Measurements from ENCODE around the gene CHTF8. TPM values are rescaled to one million over a fixed set of nuclear protein-coding genes. Genes with fewer than 3 reads are reported as not detected.
A peak's percentile ranks its signal among the peaks of the same experiment; 100 is the strongest.
"Not testable (repeated sequence)": the region's sequence is repeated elsewhere in the genome, so short reads cannot be mapped to it uniquely, and the experiment has no call there.

CHTF8 gene
- total and polyA plus RNA-seq, 2 experiments from 2014 or later, result 80.0 to 83.6 TPM

DNA sequence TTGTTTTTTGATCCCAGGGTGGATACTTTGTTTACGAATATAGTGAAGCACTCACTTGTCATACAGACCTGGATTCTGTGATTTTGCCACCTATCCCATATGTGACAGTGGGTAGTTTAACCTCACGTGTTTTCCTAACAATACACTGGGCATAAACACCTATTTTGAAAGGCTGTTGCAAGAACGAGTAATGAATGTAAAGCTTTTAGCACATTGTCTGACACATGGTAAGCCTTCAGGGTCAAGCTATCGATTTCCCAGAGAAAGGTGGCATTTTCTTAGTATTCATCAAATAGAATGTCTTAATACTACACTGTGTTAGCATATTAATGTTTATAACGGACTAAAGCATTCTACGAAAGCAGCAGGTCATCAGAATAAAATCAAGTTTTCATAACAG is 1.9 kb downstream of the CHTF8 start:
- Histone ChIP-seq H3K27me3 (no peaks in the 10 kb centered on the region), H3K4me3 (no peak overlapping the region), H3K79me2 (peaks cover 86% of the 10 kb centered on the region), H3K9me2 (replicated peaks; ENCODE audit: insufficient read depth) (no peaks in the 10 kb centered on the region), H3K4me1 (ENCODE audit: insufficient read depth) (peaks cover 9% of the 10 kb centered on the region), H2AFZ (no peak overlapping the region), H3K9me3 (ENCODE audit: low read depth) (no peaks in the 10 kb centered on the region), H4K20me1 (ENCODE audit: insufficient read depth, poor library complexity, severe bottlenecking) (peaks cover 30% of the 10 kb centered on the region), H3K27ac (no peak overlapping the region), H3K4me2 (peak overlapping the region; percentile 79), H3K36me3 (replicated peaks; ENCODE audit: insufficient read depth, low read depth) (no peaks in the 10 kb centered on the region)
- no peak for DNase-seq (ENCODE audit: low spot score)
- no peak for TF ChIP-seq EZH2phosphoT487 (IDR thresholded peaks at IDR 0.05; ENCODE audit: low read depth, severe bottlenecking, unreplicated experiment)
- TF ChIP-seq, protein P1, sequence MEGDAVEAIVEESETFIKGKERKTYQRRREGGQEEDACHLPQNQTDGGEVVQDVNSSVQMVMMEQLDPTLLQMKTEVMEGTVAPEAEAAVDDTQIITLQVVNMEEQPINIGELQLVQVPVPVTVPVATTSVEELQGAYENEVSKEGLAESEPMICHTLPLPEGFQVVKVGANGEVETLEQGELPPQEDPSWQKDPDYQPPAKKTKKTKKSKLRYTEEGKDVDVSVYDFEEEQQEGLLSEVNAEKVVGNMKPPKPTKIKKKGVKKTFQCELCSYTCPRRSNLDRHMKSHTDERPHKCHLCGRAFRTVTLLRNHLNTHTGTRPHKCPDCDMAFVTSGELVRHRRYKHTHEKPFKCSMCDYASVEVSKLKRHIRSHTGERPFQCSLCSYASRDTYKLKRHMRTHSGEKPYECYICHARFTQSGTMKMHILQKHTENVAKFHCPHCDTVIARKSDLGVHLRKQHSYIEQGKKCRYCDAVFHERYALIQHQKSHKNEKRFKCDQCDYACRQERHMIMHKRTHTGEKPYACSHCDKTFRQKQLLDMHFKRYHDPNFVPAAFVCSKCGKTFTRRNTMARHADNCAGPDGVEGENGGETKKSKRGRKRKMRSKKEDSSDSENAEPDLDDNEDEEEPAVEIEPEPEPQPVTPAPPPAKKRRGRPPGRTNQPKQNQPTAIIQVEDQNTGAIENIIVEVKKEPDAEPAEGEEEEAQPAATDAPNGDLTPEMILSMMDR (IDR thresholded peaks at IDR 0.05; ENCODE audit: poor library complexity), result no peak
- no peak for TF ChIP-seq EZH2 (IDR thresholded peaks at IDR 0.05; ENCODE audit: borderline replicate concordance)
- WGBS (ENCODE audit: low lambda C conversion rate, missing lambda C conversion rate), result 83% methylated on average over 6 of the region's 6 CpGs

DNA sequence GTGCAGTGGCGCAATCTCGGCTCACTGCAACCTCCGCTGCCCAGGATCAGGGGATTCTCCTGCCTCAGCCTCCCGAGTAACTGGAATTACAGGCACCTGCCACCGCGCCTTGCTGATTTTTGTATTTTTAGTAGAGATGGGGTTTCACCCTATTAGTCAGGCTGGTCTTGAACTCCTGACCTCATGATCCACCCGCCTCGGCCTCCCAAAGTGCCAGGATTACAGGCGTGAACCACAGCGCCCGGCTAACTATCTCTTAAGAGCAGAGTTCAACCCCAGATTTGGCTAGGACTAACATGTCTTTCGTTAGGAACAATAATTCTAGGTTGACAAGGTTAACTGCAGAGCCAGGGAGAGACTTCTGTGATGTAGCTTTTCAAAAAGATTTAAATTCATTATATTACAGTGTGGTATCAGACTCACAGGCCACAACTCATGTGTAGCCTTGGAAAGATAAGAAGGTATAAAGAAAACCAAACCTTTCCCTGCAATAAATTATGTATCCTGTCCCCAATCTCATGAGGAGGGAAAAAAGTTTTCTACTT is 4.3 kb downstream of the CHTF8 start:
- H3K9me2 ChIP-seq (replicated peaks; ENCODE audit: insufficient read depth), result no peaks in the 10 kb centered on the region
- no peak overlapping the region for H2AFZ ChIP-seq
- WGBS (ENCODE audit: low lambda C conversion rate, missing lambda C conversion rate), result 96% methylated on average over 12 of the region's 12 CpGs
- no peak overlapping the region for H3K27ac ChIP-seq
- no peak for DNase-seq (ENCODE audit: low spot score)
- H3K4me3 ChIP-seq, result no peak overlapping the region
- H3K9me3 ChIP-seq (ENCODE audit: low read depth), result no peaks in the 10 kb centered on the region
- peaks cover 36% of the 10 kb centered on the region for H4K20me1 ChIP-seq (ENCODE audit: insufficient read depth, poor library complexity, severe bottlenecking)
- H3K4me2 ChIP-seq, result no peak overlapping the region
- H3K4me1 ChIP-seq (ENCODE audit: insufficient read depth), result peaks cover 4% of the 10 kb centered on the region
- peaks cover 76% of the 10 kb centered on the region for H3K79me2 ChIP-seq
- TF ChIP-seq EZH2phosphoT487 (IDR thresholded peaks at IDR 0.05; ENCODE audit: low read depth, severe bottlenecking, unreplicated experiment) (no peak), EZH2 (IDR thresholded peaks at IDR 0.05; ENCODE audit: borderline replicate concordance) (no peak)
- TF ChIP-seq, protein P1 (IDR thresholded peaks at IDR 0.05; ENCODE audit: poor library complexity), result no peak
- H3K27me3 ChIP-seq, result no peaks in the 10 kb centered on the region
- no peaks in the 10 kb centered on the region for H3K36me3 ChIP-seq (replicated peaks; ENCODE audit: insufficient read depth, low read depth)

DNA sequence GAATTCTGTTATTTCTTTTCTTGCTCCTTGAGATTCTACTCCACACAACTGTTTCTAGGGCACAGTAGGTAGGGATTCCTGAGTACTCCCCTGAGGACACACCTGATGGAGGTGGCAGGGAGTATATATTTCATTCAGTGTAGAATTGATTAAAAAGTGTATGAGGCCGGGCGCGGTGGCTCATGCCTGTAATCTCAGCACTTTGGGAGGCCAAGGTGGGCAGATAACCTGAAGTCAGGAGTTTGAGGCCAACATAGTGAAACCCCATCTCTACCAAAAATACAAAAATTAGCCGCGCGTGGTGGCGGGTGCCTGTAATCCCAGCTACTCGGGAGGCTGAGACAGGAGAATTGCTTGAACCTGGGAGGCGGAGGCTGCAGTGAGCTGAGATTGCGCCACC is 5.6 kb downstream of the CHTF8 start:
- H3K4me3 ChIP-seq; H3K9me2 ChIP-seq (replicated peaks; ENCODE audit: insufficient read depth); H3K27ac ChIP-seq; H3K27me3 ChIP-seq; H2AFZ ChIP-seq; H3K36me3 ChIP-seq (replicated peaks; ENCODE audit: insufficient read depth, low read depth); H3K9me3 ChIP-seq (ENCODE audit: low read depth); H3K4me1 ChIP-seq (ENCODE audit: insufficient read depth); DNase-seq (ENCODE audit: low spot score); H3K4me2 ChIP-seq: not testable (repeated sequence)
- Histone ChIP-seq H3K79me2 (peaks cover 77% of the 10 kb centered on the region), H4K20me1 (ENCODE audit: insufficient read depth, poor library complexity, severe bottlenecking) (peaks cover 36% of the 10 kb centered on the region)
- 96% methylated on average over 10 of the region's 10 CpGs for WGBS (ENCODE audit: low lambda C conversion rate, missing lambda C conversion rate)

DNA sequence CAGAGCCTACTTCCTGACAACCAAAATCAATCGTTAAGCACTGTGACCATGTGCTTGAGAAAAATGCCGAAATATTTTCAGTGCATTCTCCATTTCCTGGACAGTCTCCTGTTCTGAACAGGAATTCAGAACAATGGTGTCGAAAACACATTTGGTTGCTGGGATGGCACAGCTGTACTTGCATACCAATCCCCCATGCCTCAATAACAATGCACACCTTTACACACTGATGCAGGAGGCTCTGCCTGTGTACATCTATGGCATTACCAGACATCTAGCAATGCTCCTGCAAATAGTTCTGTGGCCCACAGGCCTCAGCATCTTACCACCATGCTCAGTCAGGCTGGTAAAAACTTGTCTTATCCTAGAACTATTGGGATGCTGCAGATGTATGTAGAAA is 6.2 kb downstream of the CHTF8 start:
- no peak for DNase-seq (ENCODE audit: low spot score)
- 86% methylated on average over 3 of the region's 3 CpGs for WGBS (ENCODE audit: low lambda C conversion rate, missing lambda C conversion rate)
- H3K9me2 ChIP-seq (replicated peaks; ENCODE audit: insufficient read depth), result no peaks in the 10 kb centered on the region
- H3K36me3 ChIP-seq (replicated peaks; ENCODE audit: insufficient read depth, low read depth), result no peaks in the 10 kb centered on the region
- no peaks in the 10 kb centered on the region for H3K9me3 ChIP-seq (ENCODE audit: low read depth)
- H3K4me3 ChIP-seq, result no peak overlapping the region
- peaks cover 4% of the 10 kb centered on the region for H3K4me1 ChIP-seq (ENCODE audit: insufficient read depth)
- H3K27me3 ChIP-seq, result no peaks in the 10 kb centered on the region
- peaks cover 71% of the 10 kb centered on the region for H3K79me2 ChIP-seq
- H3K4me2 ChIP-seq, result no peak overlapping the region
- H2AFZ ChIP-seq, result no peak overlapping the region
- no peak for TF ChIP-seq EZH2 (IDR thresholded peaks at IDR 0.05; ENCODE audit: borderline replicate concordance)
- TF ChIP-seq, protein P1 (IDR thresholded peaks at IDR 0.05; ENCODE audit: poor library complexity), result no peak
- TF ChIP-seq EZH2phosphoT487 (IDR thresholded peaks at IDR 0.05; ENCODE audit: low read depth, severe bottlenecking, unreplicated experiment), result no peak
- no peak overlapping the region for H3K27ac ChIP-seq
- H4K20me1 ChIP-seq (ENCODE audit: insufficient read depth, poor library complexity, severe bottlenecking), result peaks cover 36% of the 10 kb centered on the region

DNA sequence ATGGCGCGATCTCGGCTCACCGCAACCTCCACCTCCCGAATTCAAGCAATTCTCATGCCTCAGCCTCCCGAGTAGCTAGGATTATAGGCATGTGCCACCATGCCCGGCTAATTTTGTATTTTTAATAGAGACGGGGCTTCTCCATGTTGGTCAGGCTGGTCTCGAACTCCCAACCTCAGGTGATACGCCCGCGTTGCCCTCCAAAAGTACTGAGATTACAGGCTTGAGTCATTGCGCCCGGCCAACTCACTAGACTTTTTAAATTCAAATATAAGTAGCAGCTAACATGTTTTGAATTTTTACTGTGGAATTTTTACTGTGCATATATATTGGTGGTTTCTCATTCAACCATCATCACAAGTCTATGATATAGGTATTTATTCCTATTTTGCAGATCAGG is 7.4 kb downstream of the CHTF8 start:
- not testable (repeated sequence) for H3K27me3 ChIP-seq; H3K4me3 ChIP-seq; H3K27ac ChIP-seq; DNase-seq (ENCODE audit: low spot score); H3K4me2 ChIP-seq; H3K4me1 ChIP-seq (ENCODE audit: insufficient read depth); H3K9me2 ChIP-seq (replicated peaks; ENCODE audit: insufficient read depth); H3K36me3 ChIP-seq (replicated peaks; ENCODE audit: insufficient read depth, low read depth); H3K9me3 ChIP-seq (ENCODE audit: low read depth); H2AFZ ChIP-seq
- H3K79me2 ChIP-seq, result peaks cover 58% of the 10 kb centered on the region
- WGBS (ENCODE audit: low lambda C conversion rate, missing lambda C conversion rate), result 97% methylated on average over 14 of the region's 14 CpGs
- peaks cover 26% of the 10 kb centered on the region for H4K20me1 ChIP-seq (ENCODE audit: insufficient read depth, poor library complexity, severe bottlenecking)

DNA sequence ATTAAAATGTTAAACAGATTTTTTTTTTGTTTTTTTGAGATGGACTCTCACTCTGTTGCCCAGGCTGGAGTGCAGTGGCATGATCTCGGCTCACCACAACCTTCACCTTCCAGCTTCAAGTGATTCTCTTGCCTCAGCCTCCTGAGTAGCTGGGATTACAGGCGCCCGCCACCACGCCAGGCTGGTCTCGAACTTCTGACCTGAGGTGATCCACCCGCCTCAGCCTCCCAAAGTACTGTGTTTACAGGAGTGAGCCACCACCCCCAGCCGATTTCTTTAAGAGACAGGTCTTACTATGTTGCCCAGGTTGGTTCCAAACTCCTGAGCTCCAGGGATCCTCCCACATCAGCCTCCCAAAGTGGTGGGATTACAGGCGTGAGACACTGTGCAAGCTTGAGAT is 8.0 kb downstream of the CHTF8 start:
- H3K4me1 ChIP-seq (ENCODE audit: insufficient read depth); H3K9me2 ChIP-seq (replicated peaks; ENCODE audit: insufficient read depth); H3K36me3 ChIP-seq (replicated peaks; ENCODE audit: insufficient read depth, low read depth); H3K9me3 ChIP-seq (ENCODE audit: low read depth); DNase-seq (ENCODE audit: low spot score); H2AFZ ChIP-seq; H3K4me2 ChIP-seq; H3K27me3 ChIP-seq; H3K27ac ChIP-seq; H3K4me3 ChIP-seq: not testable (repeated sequence)
- Histone ChIP-seq H3K79me2 (peaks cover 53% of the 10 kb centered on the region), H4K20me1 (ENCODE audit: insufficient read depth, poor library complexity, severe bottlenecking) (peaks cover 21% of the 10 kb centered on the region)
- WGBS (ENCODE audit: low lambda C conversion rate, missing lambda C conversion rate), result 98% methylated on average over 8 of the region's 8 CpGs
